ENCODE results near the gene SCLY.
A peak's percentile ranks its signal among the peaks of the same experiment; 100 is the strongest.

The SCLY gene

GRCh38 chr2:238098901-238099713 lies 38.3 kb downstream of the SCLY start:
- no peak for DNase-seq

GRCh38 chr2:238099714-238100048 lies 38.9 kb downstream of the SCLY start:
- DNase-seq, result no peak

DNA sequence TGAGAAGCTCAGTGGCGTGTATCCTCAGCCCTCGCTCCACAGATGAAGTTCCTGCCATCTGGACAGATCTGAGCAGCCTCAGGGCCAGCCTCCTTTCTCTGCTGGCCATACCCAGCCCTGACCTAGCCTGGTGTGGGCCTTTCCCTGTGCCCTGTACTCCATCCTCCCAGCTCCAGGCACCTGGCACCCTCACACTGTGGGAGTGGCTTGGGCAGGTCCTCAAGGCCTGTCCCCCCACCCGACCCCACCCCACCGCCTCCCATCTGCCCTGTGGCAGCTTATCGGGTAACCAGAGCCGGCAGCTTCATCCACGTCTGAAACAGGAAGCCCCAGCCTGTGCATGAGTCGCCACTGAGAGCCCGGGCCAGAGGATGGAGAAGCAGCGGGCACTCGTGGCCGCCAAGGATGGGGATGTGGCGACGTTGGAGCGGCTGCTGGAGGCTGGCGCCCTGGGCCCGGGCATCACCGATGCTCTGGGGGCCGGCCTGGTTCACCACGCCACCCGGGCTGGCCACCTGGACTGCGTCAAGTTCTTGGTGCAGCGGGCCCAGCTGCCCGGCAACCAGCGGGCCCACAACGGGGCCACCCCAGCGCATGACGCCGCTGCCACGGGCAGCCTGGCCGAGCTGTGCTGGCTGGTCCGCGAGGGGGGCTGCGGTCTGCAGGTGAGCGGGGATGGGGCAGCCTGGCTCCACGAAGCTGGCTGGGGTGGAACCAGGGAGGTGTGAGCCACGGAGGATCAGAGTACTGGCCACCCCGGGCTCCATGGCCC lies 39.4 kb downstream of the SCLY start, which contains the start of gene ESPNL:
ESPNL (plus strand) TSS at position 292 of the 772 bp plus-strand sequence; CDS start at position 372, 80 bp downstream.
- DNase-seq, result peak; percentile 47

DNA sequence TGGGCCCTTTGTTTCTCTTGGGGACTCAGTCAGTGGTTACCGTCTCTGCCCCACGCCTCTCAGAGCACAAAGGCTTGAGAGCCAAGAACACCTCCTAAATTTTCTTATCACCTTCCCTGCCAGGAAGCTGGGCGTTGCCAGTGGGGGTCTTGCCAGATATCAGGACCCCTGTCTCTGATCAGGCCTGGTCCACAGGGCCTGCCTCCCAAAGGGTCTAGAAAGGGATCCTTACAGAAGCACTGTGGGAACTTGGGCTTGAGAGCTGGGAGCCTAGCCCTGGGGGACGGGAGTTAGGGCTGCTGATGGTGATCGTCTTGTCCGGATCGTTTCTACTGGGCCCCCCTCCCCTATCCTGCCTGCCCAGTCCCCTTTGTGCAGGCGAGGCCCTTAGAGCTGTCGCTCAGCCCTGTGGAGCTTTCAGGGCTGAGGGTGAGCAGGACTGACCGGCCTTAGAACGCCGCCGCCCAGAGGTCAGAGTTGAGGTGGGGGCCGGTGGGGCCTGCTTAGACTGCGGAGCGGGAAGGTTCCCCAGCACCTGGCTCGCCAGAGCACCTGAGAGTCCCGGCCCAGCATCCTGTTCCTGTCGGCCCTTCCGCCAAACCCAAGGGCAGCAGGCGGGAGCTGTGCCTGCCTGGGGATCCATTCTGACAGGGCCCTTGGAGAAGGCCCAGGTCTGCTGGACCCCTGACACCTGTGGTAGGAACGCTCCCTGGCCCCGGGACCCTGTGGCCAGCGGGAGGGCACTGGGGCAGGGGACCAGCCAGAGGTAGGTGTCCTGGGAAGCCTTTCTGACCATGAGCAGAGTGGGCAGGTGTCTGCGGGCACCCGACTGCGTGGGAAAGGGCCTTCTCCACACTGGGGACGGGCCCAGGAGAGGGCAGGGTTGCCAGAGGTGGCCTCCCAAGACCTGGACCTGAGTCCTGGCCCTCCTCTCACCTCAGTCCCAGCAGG lies 40.3 kb downstream of the SCLY start:
- DNase-seq, result no peak

- no peak for DNase-seq
Measured at GRCh38 chr2:238101891-238102841, 41.4 kb downstream of the SCLY start.

DNA sequence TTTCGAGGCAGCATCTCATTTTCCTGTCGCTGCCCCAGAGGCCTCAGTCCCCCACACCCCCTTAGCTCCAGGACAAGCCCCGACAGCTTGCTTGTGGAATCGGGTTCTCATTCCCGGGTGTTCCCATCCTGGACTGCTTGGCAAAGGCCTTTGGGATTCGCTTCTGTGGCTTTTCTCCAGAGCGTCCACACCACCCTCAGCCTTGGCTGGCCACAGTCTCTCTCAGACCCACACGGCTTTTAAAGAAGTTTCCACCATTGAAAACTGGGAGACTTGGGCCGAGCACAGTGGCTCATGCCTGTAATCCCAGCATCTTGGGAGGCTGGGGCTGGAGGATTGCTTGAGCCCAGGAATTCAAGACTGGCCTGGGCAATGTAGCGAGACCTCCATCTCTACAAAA lies 42.1 kb downstream of the SCLY start:
- DNase-seq, result no peak

DNA sequence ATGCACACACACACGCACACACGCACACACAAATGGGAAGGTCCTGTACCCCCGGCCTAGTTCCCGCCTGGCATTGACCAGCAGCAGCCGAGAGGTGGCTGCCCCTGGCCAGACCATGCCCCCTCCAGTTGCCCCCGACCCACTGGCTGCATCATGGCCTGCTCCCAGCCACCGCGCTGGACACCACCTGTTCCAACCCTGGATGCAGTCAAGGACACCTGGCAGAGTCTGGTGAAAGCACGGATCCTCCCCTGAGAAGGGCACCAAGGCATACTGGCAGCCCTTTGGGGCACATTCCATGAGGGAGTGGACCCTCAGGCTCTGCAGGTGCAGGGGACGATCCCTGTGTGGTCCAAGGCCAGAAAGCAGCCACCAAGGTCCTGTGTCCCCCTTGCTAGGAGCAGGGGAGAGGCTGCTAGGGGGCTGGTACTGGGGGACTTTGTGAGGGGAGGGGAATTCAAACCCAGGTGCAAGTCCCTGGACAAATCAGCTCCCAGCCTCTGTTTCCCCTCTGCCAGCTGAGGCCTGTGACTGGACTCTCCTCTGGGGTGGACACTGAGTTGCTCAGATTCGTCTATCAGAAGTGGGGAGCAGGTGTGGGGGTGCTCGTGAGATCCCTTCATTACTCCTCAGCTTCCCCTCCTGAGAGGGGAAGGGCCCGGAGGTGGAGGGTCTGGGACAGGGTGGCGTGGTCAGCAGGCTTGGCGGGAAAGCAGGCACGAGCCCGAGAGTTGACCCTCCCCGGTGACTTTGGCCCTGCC lies 42.8 kb downstream of the SCLY start:
- DNase-seq, result no peak

DNA sequence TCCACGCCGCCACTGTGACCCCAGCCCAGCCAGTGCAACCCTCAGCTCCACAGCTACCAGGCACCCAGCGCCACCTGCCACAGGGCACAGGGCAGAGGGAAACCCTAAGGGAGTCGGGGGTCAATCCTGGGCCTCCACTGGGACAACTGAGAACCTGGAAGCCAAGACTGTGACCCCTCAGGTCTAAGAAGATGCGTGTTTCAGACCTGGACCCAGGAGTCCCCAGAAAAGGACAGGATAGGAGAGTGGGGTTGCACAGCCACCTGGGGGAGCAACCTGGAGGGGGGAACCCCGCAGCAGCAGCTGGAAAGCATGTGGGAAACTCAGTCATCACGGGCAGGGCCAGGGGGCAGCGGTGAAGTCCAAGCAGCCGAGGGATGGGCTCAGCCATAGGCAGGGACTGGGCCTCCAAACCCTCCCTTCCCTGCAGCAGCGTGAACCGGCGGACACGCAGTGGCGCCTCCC lies 43.5 kb downstream of the SCLY start:
- no peak for DNase-seq

GRCh38 chr2:238104691-238105371 lies 44.0 kb downstream of the SCLY start:
- no peak for DNase-seq

GRCh38 chr2:238105506-238106338 lies 44.9 kb downstream of the SCLY start:
- no peak for DNase-seq

- no peak for DNase-seq
Measured at GRCh38 chr2:238106339-238106697, 45.5 kb downstream of the SCLY start.

DNA sequence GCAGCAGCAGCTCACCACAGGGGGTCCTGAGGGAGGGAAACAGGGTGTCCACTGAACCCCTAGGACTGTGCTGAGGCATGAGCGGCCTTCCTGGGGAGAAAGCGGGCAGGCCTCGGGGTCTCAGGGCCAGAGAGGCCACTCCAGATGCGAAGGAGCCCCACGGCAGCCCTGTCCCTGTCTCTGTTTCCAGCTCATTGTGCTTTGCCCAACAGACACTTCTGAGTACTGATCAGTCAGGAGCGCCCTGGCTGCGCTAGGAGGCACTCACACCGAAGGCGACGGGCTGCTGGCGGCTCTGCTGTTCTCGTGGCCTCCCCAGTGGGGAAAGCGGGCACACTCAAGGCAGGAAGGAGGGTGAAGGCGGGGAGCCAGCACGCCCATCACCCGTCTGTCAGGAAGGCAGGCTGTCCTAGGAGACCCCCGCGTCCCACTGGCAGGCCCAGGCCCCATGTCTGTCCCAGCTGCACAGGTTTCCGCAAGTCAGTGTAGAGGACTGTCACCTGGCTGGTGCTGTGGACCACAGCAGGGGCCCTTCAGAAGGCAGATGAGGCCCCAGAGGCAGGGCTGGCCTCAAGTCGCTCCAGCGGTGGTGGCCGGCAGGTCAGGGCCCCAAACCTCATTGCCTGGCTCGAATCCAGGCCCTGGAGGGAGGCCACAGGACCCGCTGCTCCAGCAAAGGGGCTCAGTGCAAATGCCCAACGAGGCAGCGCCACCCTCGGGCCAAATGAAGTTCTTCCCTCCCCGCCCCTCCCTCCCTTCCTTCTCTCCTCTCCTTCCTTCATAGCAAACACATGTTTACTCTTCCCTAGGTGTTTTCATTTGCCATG lies 46.1 kb downstream of the SCLY start:
- DNase-seq, result peak; percentile 18

GRCh38 chr2:238107525-238108422 lies 47.0 kb downstream of the SCLY start:
- no peak for DNase-seq

GRCh38 chr2:238108423-238109183 lies 47.8 kb downstream of the SCLY start:
- peak; percentile 48 for DNase-seq

- DNase-seq, result no peak
Measured at GRCh38 chr2:238113611-238114010, 52.8 kb downstream of the SCLY start.

DNA sequence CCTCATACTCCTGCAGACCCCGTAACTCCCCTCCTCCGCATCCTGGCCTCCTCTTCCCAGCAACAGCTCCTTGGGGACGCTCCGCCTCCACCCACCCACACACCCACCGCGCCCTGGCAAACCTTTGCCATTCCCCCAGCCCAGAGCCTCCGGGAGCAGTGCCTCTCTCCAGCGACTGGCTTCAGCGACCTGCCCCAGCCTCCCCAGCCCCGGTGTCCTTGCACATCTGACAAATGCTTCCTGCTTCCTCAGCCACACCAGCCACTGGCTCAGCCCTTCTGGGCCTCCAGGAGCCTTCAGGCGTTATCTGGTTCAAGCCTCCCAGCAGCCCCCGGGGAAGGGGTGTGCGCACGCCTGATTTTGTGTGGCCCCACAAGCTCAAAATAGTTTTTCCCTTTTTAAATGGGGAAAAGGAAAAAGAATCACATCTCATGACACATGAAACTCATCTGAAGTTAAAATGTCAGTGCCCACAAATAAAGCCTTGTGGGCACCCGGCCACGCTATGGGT lies 53.6 kb downstream of the SCLY start:
- DNase-seq, result no peak
